Neuronal stem cell (in vitro differentiated cells): ENCODE results near the gene AP3B2.

Experiments used
- DNase-seq: peaks from one replicate; pipeline ENCODE4 v3.0.0-alpha.2; 2013; ENCODE audit warnings: low spot score
- H2AFZ ChIP-seq: one replicate; pipeline ENCODE4 v1.6.1; 2013; ENCODE audit warnings: mild to moderate bottlenecking, low read length, inconsistent platforms
- H2AK5ac ChIP-seq: 2 replicates; pipeline ENCODE4 v1.6.1; 2013; ENCODE audit warnings: low read depth, mild to moderate bottlenecking, inconsistent platforms, low read length, moderate library complexity, mixed read lengths
- H2BK120ac ChIP-seq: 2 replicates; pipeline ENCODE4 v1.6.1; 2013; ENCODE audit warnings: low read depth, mild to moderate bottlenecking, inconsistent platforms, low read length, moderate library complexity, mixed read lengths
- H2BK12ac ChIP-seq: one replicate; pipeline ENCODE4 v1.6.1; 2013; ENCODE audit warnings: low read length, inconsistent platforms
- H2BK15ac ChIP-seq: 2 replicates; pipeline ENCODE4 v1.6.1; 2013; ENCODE audit warnings: mild to moderate bottlenecking, low read length, inconsistent platforms, mixed read lengths
- H2BK5ac ChIP-seq: one replicate; pipeline ENCODE4 v1.6.1; 2013; ENCODE audit warnings: inconsistent platforms, mild to moderate bottlenecking, low read length, moderate library complexity
- H3K14ac ChIP-seq: one replicate; pipeline ENCODE4 v1.6.1; 2013; ENCODE audit warnings: low read length, inconsistent platforms
- H3K18ac ChIP-seq: 2 replicates; pipeline ENCODE4 v1.6.1; 2013; ENCODE audit warnings: low read length, inconsistent platforms
- H3K23ac ChIP-seq: 2 replicates; pipeline ENCODE4 v1.6.1; 2013; ENCODE audit warnings: low read depth, mild to moderate bottlenecking, mixed read lengths, low read length, inconsistent platforms; ENCODE audit not compliant: poor library complexity
- H3K27ac ChIP-seq: replicated peaks from 3 replicates; pipeline ENCODE4 v1.5.1; 2013; ENCODE audit warnings: low read length, inconsistent platforms
- H3K27me3 ChIP-seq, 3 experiments: 2 replicates each; pipeline ENCODE4 v1.6.1; 2013; ENCODE audit warnings: low read length in 3 of 3, mild to moderate bottlenecking in 2 of 3, inconsistent platforms in 1 of 3, low read depth in 1 of 3, mixed read lengths in 1 of 3, moderate library complexity in 1 of 3; ENCODE audit not compliant: control insufficient read depth in 3 of 3, insufficient read depth in 3 of 3
- H3K36me3 ChIP-seq, 2 donors: replicated peaks in 1 of 2; 2 replicates each; pipeline ENCODE4 v1.6.1; 2013; ENCODE audit warnings: low read length in 2 of 2; ENCODE audit not compliant: control insufficient read depth in 2 of 2, insufficient read depth in 2 of 2
- H3K4ac ChIP-seq: 2 replicates; pipeline ENCODE4 v1.6.1; 2013; ENCODE audit warnings: inconsistent platforms, mild to moderate bottlenecking, low read length, moderate library complexity
- H3K4me1 ChIP-seq, 2 donors: 1 replicate in 1 of 2; 2 replicates in 1 of 2; pipeline ENCODE4 v1.6.1; 2013; ENCODE audit warnings: low read length in 2 of 2, low read depth in 1 of 2; ENCODE audit not compliant: control insufficient read depth in 2 of 2, insufficient read depth in 1 of 2
- H3K4me2 ChIP-seq: one replicate; pipeline ENCODE4 v1.6.1; 2013; ENCODE audit warnings: mild to moderate bottlenecking, low read length, inconsistent platforms; ENCODE audit not compliant: insufficient read depth, poor library complexity, severe bottlenecking
- H3K4me3 ChIP-seq, 2 donors: 2 replicates each; pipeline ENCODE4 v1.5.1; 2013; ENCODE audit warnings: low read length in 2 of 2, mild to moderate bottlenecking in 2 of 2, inconsistent platforms in 1 of 2, moderate library complexity in 1 of 2
- H3K79me1 ChIP-seq: one replicate; pipeline ENCODE4 v1.6.1; 2013; ENCODE audit warnings: low read depth, mild to moderate bottlenecking, inconsistent platforms, low read length, moderate library complexity
- H3K9ac ChIP-seq: one replicate; pipeline ENCODE4 v1.6.1; 2013; ENCODE audit warnings: mild to moderate bottlenecking, low read depth, low read length, inconsistent platforms; ENCODE audit not compliant: poor library complexity
- H3K9me3 ChIP-seq, 2 donors: replicated peaks in 1 of 2; 2 replicates each; pipeline versions ENCODE3 to v1.6.1; 2013; ENCODE audit warnings: low read length in 2 of 2, mild to moderate bottlenecking in 2 of 2, inconsistent platforms in 1 of 2, low read depth in 1 of 2, mixed read lengths in 1 of 2, moderate library complexity in 1 of 2; ENCODE audit not compliant: control insufficient read depth in 2 of 2, insufficient read depth in 1 of 2
- H4K8ac ChIP-seq: one replicate; pipeline ENCODE4 v1.6.1; 2013; ENCODE audit warnings: low read depth, mild to moderate bottlenecking, inconsistent platforms, low read length, moderate library complexity
- H4K91ac ChIP-seq: one replicate; pipeline ENCODE4 v1.6.1; 2013; ENCODE audit warnings: low read length, low read depth, mild to moderate bottlenecking, inconsistent platforms; ENCODE audit not compliant: poor library complexity
- WGBS, 2 donors: extraction: QIAGEN DNeasy Blood & Tissue Kit; methylation state at CpG; one replicate each; pipeline ENCODE4 v1.1.7; 2013; ENCODE audit warnings: missing lambda C conversion rate in 2 of 2, mixed read lengths in 1 of 2; ENCODE audit not compliant: insufficient read length in 2 of 2, insufficient replicate concordance in 1 of 2; ENCODE audit errors: extremely low coverage in 2 of 2; 5-methylcytosine and 5-hydroxymethylcytosine counted together

Gene AP3B2

GRCh38 chr15:82749951-82750830, 40.5 kb upstream of the AP3B2 start:
- Histone ChIP-seq H3K4me3 (peak overlapping the region; percentile 72 to 81), H3K9me3 (no peaks in the 10 kb centered on the region), H3K23ac (peak overlapping the region; percentile 51), H4K8ac (no peak overlapping the region), H3K4ac (no peak overlapping the region), H2AK5ac (no peak overlapping the region), H3K36me3 (peaks cover 6 to 31% of the 10 kb centered on the region in 2 donors), H3K27ac (peak overlapping the region; percentile 52), H2BK5ac (no peak overlapping the region), H3K9ac (peak overlapping the region; percentile 85), H3K4me1 (peaks cover 4 to 5% of the 10 kb centered on the region in 2 donors), H3K14ac (no peak overlapping the region), H2BK120ac (no peak overlapping the region), H3K18ac (peak overlapping the region; percentile 55), H3K79me1 (no peaks in the 10 kb centered on the region), H2BK15ac (no peak overlapping the region), H3K27me3 (no peaks in the 10 kb centered on the region), H3K4me2 (peak overlapping the region; percentile 70), H2AFZ (peak overlapping the region; percentile 84), H4K91ac (no peak overlapping the region), H2BK12ac (no peak overlapping the region)
- peak; percentile 87 for DNase-seq
- no CpG with 5 or more reads among the region's 47 CpGs for WGBS, 2 donors

- no peak overlapping the region for H2BK12ac ChIP-seq
- H3K4me3 ChIP-seq = no peak overlapping the region
- no peak overlapping the region for H4K8ac ChIP-seq
- H4K91ac ChIP-seq = no peak overlapping the region
- no peak overlapping the region for H3K14ac ChIP-seq
- H3K79me1 ChIP-seq = no peaks in the 10 kb centered on the region
- H3K18ac ChIP-seq = no peak overlapping the region
- DNase-seq = no peak
- no peaks in the 10 kb centered on the region for H3K9me3 ChIP-seq
- no peak overlapping the region for H2BK120ac ChIP-seq
- H2BK15ac ChIP-seq = no peak overlapping the region
- H3K4me2 ChIP-seq = no peak overlapping the region
- H2AK5ac ChIP-seq = no peak overlapping the region
- H2AFZ ChIP-seq = no peak overlapping the region
- H3K9ac ChIP-seq = no peak overlapping the region
- H3K27me3 ChIP-seq = no peaks in the 10 kb centered on the region
- no peak overlapping the region for H2BK5ac ChIP-seq
- H3K27ac ChIP-seq = no peak overlapping the region
- H3K36me3 ChIP-seq = peaks cover 0 to 15% of the 10 kb centered on the region in 2 donors
- no peak overlapping the region for H3K23ac ChIP-seq
- no peak overlapping the region for H3K4ac ChIP-seq
- H3K4me1 ChIP-seq = peaks cover 4 to 5% of the 10 kb centered on the region in 2 donors
These were observed 38.6 kb upstream of the AP3B2 start for GRCh38 chr15:82748315-82748714.

- no peak overlapping the region for H2BK15ac ChIP-seq
- no peak overlapping the region for H3K27ac ChIP-seq
- no CpG with 5 or more reads among the region's 1 CpG for WGBS, 2 donors
These were observed 34.1 kb upstream of the AP3B2 start for GRCh38 chr15:82743810-82744209.

GRCh38 chr15:82742134-82742533, 32.5 kb upstream of the AP3B2 start:
- H2AK5ac ChIP-seq = no peak overlapping the region
- H3K9me3 ChIP-seq = no peaks in the 10 kb centered on the region
- WGBS, 2 donors = no CpG with 5 or more reads among the region's 3 CpGs
- H3K36me3 ChIP-seq = no peaks in the 10 kb centered on the region
- H3K4me1 ChIP-seq = no peaks in the 10 kb centered on the region
- H3K14ac ChIP-seq = no peak overlapping the region
- H3K27me3 ChIP-seq = no peaks in the 10 kb centered on the region
- no peak overlapping the region for H2BK120ac ChIP-seq
- DNase-seq = no peak
- H2AFZ ChIP-seq = no peak overlapping the region
- H4K91ac ChIP-seq = no peak overlapping the region
- no peak overlapping the region for H3K23ac ChIP-seq
- no peaks in the 10 kb centered on the region for H3K79me1 ChIP-seq
- H2BK12ac ChIP-seq = no peak overlapping the region
- H3K18ac ChIP-seq = no peak overlapping the region
- no peak overlapping the region for H3K4me2 ChIP-seq
- H3K4ac ChIP-seq = no peak overlapping the region
- H2BK5ac ChIP-seq = no peak overlapping the region
- H3K27ac ChIP-seq = no peak overlapping the region
- H2BK15ac ChIP-seq = no peak overlapping the region
- no peak overlapping the region for H3K9ac ChIP-seq
- H4K8ac ChIP-seq = no peak overlapping the region
- no peak overlapping the region for H3K4me3 ChIP-seq

More at GRCh38 chr15:82743810-82744209, 34.1 kb upstream of the AP3B2 start:
- Histone ChIP-seq H3K14ac (no peak overlapping the region), H3K36me3 (no peaks in the 10 kb centered on the region), H2AK5ac (no peak overlapping the region), H2BK5ac (no peak overlapping the region), H3K4me2 (no peak overlapping the region), H3K9me3 (no peaks in the 10 kb centered on the region), H3K4me3 (no peak overlapping the region), H3K4ac (no peak overlapping the region), H3K23ac (no peak overlapping the region), H3K18ac (no peak overlapping the region), H4K91ac (no peak overlapping the region), H3K9ac (no peak overlapping the region), H3K79me1 (no peaks in the 10 kb centered on the region), H3K4me1 (no peaks in the 10 kb centered on the region), H2BK120ac (no peak overlapping the region), H3K27me3 (no peaks in the 10 kb centered on the region), H2AFZ (no peak overlapping the region), H4K8ac (no peak overlapping the region), H2BK12ac (no peak overlapping the region)
- DNase-seq = no peak
